Peyer's patch (tissue), 4 donors: ENCODE results near the gene TSPOAP1. TPM values are rescaled to one million over a fixed set of nuclear protein-coding genes. Genes with fewer than 3 reads are reported as not detected.

Experiments
- DNase-seq, 3 donors: peaks; one replicate each; pipeline ENCODE4 v3.0.0-alpha.2; 2017 to 2019
- H3K27ac ChIP-seq, 4 donors: fragments of 200-600 bp; sonication (generic); one replicate each; pipeline ENCODE4 v1.5.1; 2016 to 2019
- H3K27me3 ChIP-seq, 2 donors: fragments of 200-600 bp; sonication (generic); one replicate each; pipeline ENCODE4 v1.5.1; 2019
- H3K36me3 ChIP-seq, 3 donors: fragments of 200-600 bp; sonication (generic); one replicate each; pipeline ENCODE4 v1.5.1; 2016 to 2019
- H3K4me1 ChIP-seq, 4 donors: fragments of 200-600 bp; sonication (generic); one replicate each; pipeline ENCODE4 v1.5.1; 2016 to 2019
- H3K4me3 ChIP-seq, 4 donors: fragments of 200-600 bp; sonication (generic); 1 replicate in 3 of 4; 2 replicates in 1 of 4; pipeline ENCODE4 v1.5.1; 2016 to 2019; ENCODE audit warnings: mild to moderate bottlenecking in 1 of 4
- H3K9me3 ChIP-seq, 4 donors: fragments of 200-600 bp; sonication (generic); one replicate each; pipeline ENCODE4 v1.5.1; 2016 to 2019; ENCODE audit warnings: mild to moderate bottlenecking in 1 of 4
- CTCF ChIP-seq, 6 experiments: fragments of 450-650 bp in 4 of 6; fragments of 200-600 bp in 2 of 6; sonication (generic) in 1 of 6; IDR thresholded peaks; one replicate each; pipeline ENCODE4 v1.5.1; 2017 to 2019; ENCODE audit warnings: antibody characterized with exemption in 6 of 6, mild to moderate bottlenecking in 3 of 6, moderate library complexity in 1 of 6
- POLR2A ChIP-seq, 2 donors: fragments of 450-650 bp; IDR thresholded peaks; one replicate each; pipeline ENCODE4 v1.5.1; 2017; ENCODE audit warnings: antibody characterized with exemption in 2 of 2, mild to moderate bottlenecking in 2 of 2, moderate library complexity in 2 of 2
- total RNA-seq, 4 donors: library from RNA; depleted of rRNA; stranded (reverse); fragments of >200 nt; gene quantifications; one replicate each; pipeline ENCODE4 v1.1.0, GENCODE V29; 2016

The TSPOAP1 gene
- total RNA-seq, 4 donors from 2014 or later = 9.1 to 11.9 (median 10.4) TPM

DNA sequence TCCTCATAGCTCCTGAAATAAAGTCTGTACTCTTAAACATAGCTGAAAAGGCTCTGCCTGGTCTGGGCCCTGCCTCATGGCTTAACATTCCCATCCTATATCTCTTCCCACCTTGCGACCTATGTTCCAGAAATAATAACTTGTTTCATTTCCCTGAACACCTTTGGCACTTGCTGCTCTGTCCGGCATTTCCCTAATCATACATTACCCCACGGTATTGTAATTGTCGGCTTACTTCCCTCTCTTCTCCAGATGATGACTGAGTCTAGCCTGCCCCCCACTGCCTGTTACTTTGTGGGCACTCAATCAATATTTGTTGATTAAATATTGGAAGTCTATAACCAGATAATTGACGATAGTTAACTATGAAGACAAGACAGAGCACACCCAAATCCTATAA is 46.7 kb upstream of the TSPOAP1 start:
- Histone ChIP-seq H3K27me3 (no peaks in the 10 kb centered on the region), H3K9me3 (no peaks in the 10 kb centered on the region), H3K27ac (peak overlapping the region in 2 of 4 donors; percentile 28 to 76), H3K36me3 (no peaks in the 10 kb centered on the region), H3K4me3 (no peak overlapping the region), H3K4me1 (peaks cover 0 to 60% (median 0%) of the 10 kb centered on the region in 4 donors)
- DNase-seq = no peak
- TF ChIP-seq POLR2A (IDR thresholded peaks at IDR 0.05) (no peak), CTCF (IDR thresholded peaks at IDR 0.05) (peak in 3 of 6 experiments; percentile 21 to 44 (median 24))

DNA sequence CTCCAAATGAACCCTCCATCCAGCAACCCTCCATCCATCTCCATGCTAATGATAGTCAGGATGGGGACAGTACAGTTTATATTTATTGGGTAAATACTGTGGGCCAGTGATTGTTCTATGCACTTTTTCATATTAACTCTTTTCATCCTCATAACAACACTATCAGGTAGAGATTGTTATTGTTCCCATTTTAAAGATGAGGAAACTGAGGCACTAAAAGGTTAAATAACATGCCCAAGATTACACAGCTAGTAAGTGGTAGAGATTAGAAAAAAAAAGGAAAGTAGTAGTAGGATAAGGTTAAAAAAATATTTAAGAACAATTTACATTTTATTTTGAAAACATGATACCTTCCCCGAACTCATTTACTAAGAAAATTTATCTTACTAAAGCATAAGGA is 45.3 kb upstream of the TSPOAP1 start:
- DNase-seq = no peak
- Histone ChIP-seq H3K4me1 (peaks cover 0 to 53% (median 3%) of the 10 kb centered on the region in 4 donors), H3K9me3 (no peaks in the 10 kb centered on the region), H3K27ac (no peak overlapping the region), H3K4me3 (no peak overlapping the region), H3K36me3 (no peaks in the 10 kb centered on the region), H3K27me3 (no peaks in the 10 kb centered on the region)
- TF ChIP-seq POLR2A (IDR thresholded peaks at IDR 0.05) (no peak), CTCF (IDR thresholded peaks at IDR 0.05) (no peak)

- Histone ChIP-seq H3K36me3 (no peaks in the 10 kb centered on the region), H3K27ac (no peak overlapping the region), H3K9me3 (no peaks in the 10 kb centered on the region), H3K27me3 (no peaks in the 10 kb centered on the region), H3K4me1 (peaks cover 0 to 51% (median 4%) of the 10 kb centered on the region in 4 donors), H3K4me3 (no peak overlapping the region)
- DNase-seq = no peak
- TF ChIP-seq POLR2A (IDR thresholded peaks at IDR 0.05) (no peak), CTCF (IDR thresholded peaks at IDR 0.05) (no peak)
These were observed 44.4 kb upstream of the TSPOAP1 start for GRCh38 chr17:58373003-58373402.

- Histone ChIP-seq H3K27ac (peak overlapping the region in 2 of 4 donors; percentile 65 to 66), H3K4me1 (peaks cover 0 to 55% (median 6%) of the 10 kb centered on the region in 4 donors)
These were observed 42.8 kb upstream of the TSPOAP1 start for GRCh38 chr17:58371300-58371950.

GRCh38 chr17:58370716-58371115 is 42.1 kb upstream of the TSPOAP1 start:
- no peak for TF ChIP-seq POLR2A (IDR thresholded peaks at IDR 0.05)
- no peak for TF ChIP-seq CTCF (IDR thresholded peaks at IDR 0.05)
- Histone ChIP-seq H3K27ac (peak overlapping the region in 2 of 4 donors; percentile 65 to 66), H3K4me3 (no peak overlapping the region), H3K36me3 (no peaks in the 10 kb centered on the region), H3K27me3 (no peaks in the 10 kb centered on the region), H3K9me3 (no peaks in the 10 kb centered on the region), H3K4me1 (peaks cover 0 to 58% (median 7%) of the 10 kb centered on the region in 4 donors)
- DNase-seq = no peak

More at GRCh38 chr17:58371300-58371950, 42.8 kb upstream of the TSPOAP1 start:
- H3K27me3 ChIP-seq = no peaks in the 10 kb centered on the region
- DNase-seq = no peak
- no peaks in the 10 kb centered on the region for H3K9me3 ChIP-seq
- no peak overlapping the region for H3K4me3 ChIP-seq
- H3K36me3 ChIP-seq = no peaks in the 10 kb centered on the region
- TF ChIP-seq CTCF (IDR thresholded peaks at IDR 0.05) = no peak
- no peak for TF ChIP-seq POLR2A (IDR thresholded peaks at IDR 0.05)
